ENCODE measurements around the gene FDXR. TPM values are rescaled to one million over a fixed set of nuclear protein-coding genes. Genes with fewer than 3 reads are reported as not detected.

FDXR gene
- total and polyA plus RNA-seq, 2 of the 8 experiments (the other 6 are each of a cell fraction or from before 2014, with no cell fraction given): 24.2 to 31.4 TPM

DNA sequence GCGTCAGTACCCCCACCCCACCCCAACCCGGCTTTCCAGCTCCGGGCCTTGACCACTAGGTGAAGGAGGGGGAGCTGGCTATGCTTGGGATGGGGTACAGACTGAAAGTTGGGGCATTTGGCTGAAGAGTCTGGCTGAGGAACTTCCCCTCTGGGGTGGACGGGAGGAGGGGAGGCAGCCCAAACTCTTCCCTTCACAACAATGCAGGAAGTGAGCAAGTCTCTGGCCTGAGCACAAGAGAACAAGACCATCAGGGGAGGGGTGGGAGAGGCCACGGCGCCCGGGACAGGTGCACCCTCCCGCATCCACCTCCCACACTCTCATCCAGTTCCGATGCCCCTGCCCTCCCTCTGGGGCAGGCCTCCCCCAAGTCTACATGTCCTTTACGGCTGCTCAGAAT is 44.6 kb upstream of the FDXR start:
- no peak overlapping the region for H2AFZ ChIP-seq (ENCODE audit: low read length)
- no peak overlapping the region; a peak in 1 of 7 replicates for H3K9ac ChIP-seq (replicated peaks in 1 of 4; ENCODE audit: extremely low read depth in 1 of 4, low read depth in 3 of 4, low read length in 3 of 4)
- DNase-seq (ENCODE audit: low read depth in 1 of 2, low spot score in 2 of 2) (no peak), FAIRE-seq (no peak)
- H3K4me2 ChIP-seq (ENCODE audit: insufficient read depth in 1 of 2, low read depth in 2 of 2, low read length in 2 of 2): no peak overlapping the region
- no peak overlapping the region for H4K91ac ChIP-seq (replicated peaks; ENCODE audit: insufficient read length, low read length)
- POLR2A ChIA-PET (ENCODE audit: partially characterized antibody): interaction anchor here (1.0 to 2.3 kb wide), 2 partner anchors 9 to 11 kb away, joined by 3 to 7 read pairs; no protein-coding TSS in a partner anchor
- peaks cover 0 to 9% (median 8%) of the 10 kb centered on the region in 4 experiments; a peak in 6 of 7 replicates for H3K4me1 ChIP-seq (replicated peaks in 1 of 4; ENCODE audit: control insufficient read depth in 3 of 4, insufficient read depth in 4 of 4, low read length in 3 of 4)
- peaks cover 3 to 9% (median 4%) of the 10 kb centered on the region in 4 experiments for H3K27me3 ChIP-seq (replicated peaks in 1 of 4; ENCODE audit: control insufficient read depth in 3 of 4, extremely low read depth in 1 of 4, insufficient read depth in 3 of 4, low read length in 3 of 4)
- H4K20me1 ChIP-seq (replicated peaks in 1 of 2; ENCODE audit: control insufficient read depth in 1 of 2, insufficient read depth in 2 of 2, low read length in 2 of 2): peaks cover 0 to 4% of the 10 kb centered on the region in 2 experiments
- CTCF ChIA-PET (ENCODE audit: partially characterized antibody): interaction anchor here (0.6 to 49.9 kb wide), 3 partner anchors 21 to 89 kb away, joined by 3 to 1072 read pairs (median 3); no protein-coding TSS in a partner anchor
- H3K79me1 ChIP-seq (ENCODE audit: low read depth, low read length): no peaks in the 10 kb centered on the region
- no peak overlapping the region for H2BK120ac ChIP-seq (replicated peaks; ENCODE audit: low read depth, low read length)
- H2BK15ac ChIP-seq (ENCODE audit: low read length): no peak overlapping the region
- no peak overlapping the region for H3K27ac ChIP-seq (ENCODE audit: low read depth, low read length)
- H2BK12ac ChIP-seq (ENCODE audit: low read depth, low read length): no peak overlapping the region
- no peaks in the 10 kb centered on the region for H3K23me2 ChIP-seq (ENCODE audit: low read depth, low read length)
- TF ChIP-seq JUN (IDR thresholded peaks at IDR 0.05; ENCODE audit: low read depth, low read length) (no peak), TBP (IDR thresholded peaks at IDR 0.05; ENCODE audit: low read depth, low read length) (no peak), KDM4A (IDR thresholded peaks at IDR 0.05; ENCODE audit: low read depth, low read length, severe bottlenecking) (no peak)
- WGBS, 2 experiments (ENCODE audit: extremely low coverage in 1 of 2, insufficient coverage in 1 of 2, insufficient read length in 1 of 2, insufficient replicate concordance in 2 of 2, low coverage in 1 of 2, low lambda C conversion rate in 2 of 2, missing lambda C conversion rate in 1 of 2): 88% methylated on average over 9 of the region's 10 CpGs; no CpG with 5 or more reads in 1 of the 2 experiments
- H3K4ac ChIP-seq (replicated peaks; ENCODE audit: insufficient read length, low read depth, low read length): peak overlapping the region; percentile 23
- H4K5ac ChIP-seq (ENCODE audit: insufficient read length, low read depth, low read length): no peak overlapping the region
- H3K9me3 ChIP-seq (ENCODE audit: insufficient read depth in 2 of 2, low read depth in 1 of 2, low read length in 1 of 2): no peaks in the 10 kb centered on the region
- no peak overlapping the region for H3K56ac ChIP-seq (replicated peaks; ENCODE audit: insufficient read length, low read depth, low read length)
- no peak overlapping the region for H2AK5ac ChIP-seq (ENCODE audit: low read depth, low read length)
- no peak overlapping the region for H2BK5ac ChIP-seq (ENCODE audit: low read depth, low read length)
- no peak overlapping the region for H2BK20ac ChIP-seq (ENCODE audit: low read length)
- H4K8ac ChIP-seq (ENCODE audit: extremely low read depth, insufficient read depth, low read length): no peak overlapping the region
- H3K23ac ChIP-seq (ENCODE audit: insufficient read length): no peak overlapping the region
- H3K36me3 ChIP-seq (ENCODE audit: control insufficient read depth in 2 of 4, insufficient read depth in 4 of 4, low read length in 3 of 4): no peaks in the 10 kb centered on the region
- no peak overlapping the region for H3K4me3 ChIP-seq (ENCODE audit: extremely low read depth in 1 of 4, insufficient read depth in 2 of 4, low read depth in 3 of 4, low read length in 4 of 4)
- H3K18ac ChIP-seq (ENCODE audit: extremely low read depth, low read length): no peak overlapping the region
- H3K79me2 ChIP-seq (ENCODE audit: control insufficient read depth in 1 of 2, insufficient read depth in 2 of 2, low read length in 2 of 2): no peaks in the 10 kb centered on the region
- H3K14ac ChIP-seq (ENCODE audit: insufficient read length): no peak overlapping the region

All from H1 (cell line).